ENCODE measurements around the gene SLC66A2. TPM values are rescaled to one million over a fixed set of nuclear protein-coding genes. Genes with fewer than 3 reads are reported as not detected.

Gene SLC66A2
- total and polyA plus RNA-seq, 2 of the 13 experiments (the other 11 are each of a cell fraction or from before 2014, with no cell fraction given) = 33.5 to 41.9 TPM

GRCh38 chr18:79944126-79944731 is 7.2 kb downstream of the SLC66A2 start:
- DNase-seq (ENCODE audit: low spot score) (no peak), ATAC-seq (no peak), FAIRE-seq (no peak)
- Histone ChIP-seq H4K20me1 (ENCODE audit: insufficient read depth, low read length) (peaks cover 14% of the 10 kb centered on the region; the same call in 1 of the 2 replicates), H3K9ac (ENCODE audit: insufficient read depth, low read depth, low read length) (no peak overlapping the region), H3K36me3 (replicated peaks in 1 of 2; ENCODE audit: control insufficient read depth in 1 of 2, insufficient read depth in 2 of 2, low read length in 2 of 2) (peaks cover 14 to 41% of the 10 kb centered on the region in 2 experiments; a peak in 4 of 5 replicates), H2AFZ (ENCODE audit: low read length) (no peak overlapping the region), H3K27me3 (ENCODE audit: control insufficient read depth in 1 of 2, insufficient read depth in 2 of 2, low read length in 2 of 2) (no peaks in the 10 kb centered on the region), H3K4me2 (ENCODE audit: low read depth, low read length) (no peak overlapping the region), H3K79me2 (ENCODE audit: insufficient read depth, low read length) (peaks cover 91% of the 10 kb centered on the region), H3K4me3 (replicated peaks in 1 of 3; ENCODE audit: insufficient read depth in 1 of 3, low read depth in 2 of 3, low read length in 3 of 3) (no peak overlapping the region), H3K4me1 (ENCODE audit: insufficient read depth, low read length) (peaks cover 79% of the 10 kb centered on the region), H3K9me3 (ENCODE audit: low read length) (no peaks in the 10 kb centered on the region), H3K27ac (ENCODE audit: extremely low read length, insufficient read depth, low read length) (no peak overlapping the region)
- POLR2A ChIA-PET = interaction anchor here (1.4 kb wide), 1 partner anchor 10 kb away, joined by 4 read pairs; no protein-coding TSS in a partner anchor
- no TSS peak for BruUV-seq (replicated peaks)
- no peak for TF ChIP-seq KAT8 (CRISPR knock-in tag; IDR thresholded peaks at IDR 0.05)
- no peak for TF ChIP-seq ZNF556 (CRISPR knock-in tag; IDR thresholded peaks at IDR 0.05; ENCODE audit: borderline replicate concordance)
- no peak for TF ChIP-seq SKI (IDR thresholded peaks at IDR 0.05; ENCODE audit: partially characterized antibody)
- no peak for TF ChIP-seq HNRNPL (IDR thresholded peaks at IDR 0.05; ENCODE audit: low read depth, low read length)
- TF ChIP-seq ZNF432 (CRISPR knock-in tag; IDR thresholded peaks at IDR 0.05; ENCODE audit: borderline replicate concordance) = no peak
- in situ Hi-C loops (cut with HindIII; ENCODE audit: extremely low pct_ligation_motif_present, low pct_unique_long_range_greater_than_20kb) = no loop called here
- WGBS (ENCODE audit: low lambda C conversion rate) = 100% methylated on average over 4 of the region's 11 CpGs
- CTCF ChIA-PET (ENCODE audit: low intra/inter-chr PET ratio, low total read pairs) = no interaction called here
- intact Hi-C loops (cut with micrococcal nuclease; ENCODE audit: unreplicated experiment) = no loop called here

GRCh38 chr18:79943608-79944125 is 7.8 kb downstream of the SLC66A2 start:
- WGBS (ENCODE audit: low lambda C conversion rate) = 94% methylated on average over 7 of the region's 20 CpGs
- H3K79me2 ChIP-seq (ENCODE audit: insufficient read depth, low read length) = peaks cover 90% of the 10 kb centered on the region
- no peak for ATAC-seq
- H2AFZ ChIP-seq (ENCODE audit: low read length) = no peak overlapping the region
- peaks cover 77% of the 10 kb centered on the region for H3K4me1 ChIP-seq (ENCODE audit: insufficient read depth, low read length)
- H3K4me2 ChIP-seq (ENCODE audit: low read depth, low read length) = no peak overlapping the region
- BruUV-seq (replicated peaks) = no TSS peak
- no peak overlapping the region for H3K4me3 ChIP-seq (replicated peaks in 1 of 3; ENCODE audit: insufficient read depth in 1 of 3, low read depth in 2 of 3, low read length in 3 of 3)
- no peaks in the 10 kb centered on the region for H3K9me3 ChIP-seq (ENCODE audit: low read length)
- H3K27me3 ChIP-seq (ENCODE audit: control insufficient read depth in 1 of 2, insufficient read depth in 2 of 2, low read length in 2 of 2) = no peaks in the 10 kb centered on the region
- intact Hi-C loops (cut with micrococcal nuclease; ENCODE audit: unreplicated experiment) (no loop called here), in situ Hi-C loops (cut with HindIII; ENCODE audit: extremely low pct_ligation_motif_present, low pct_unique_long_range_greater_than_20kb) (no loop called here)
- H3K36me3 ChIP-seq (replicated peaks in 1 of 2; ENCODE audit: control insufficient read depth in 1 of 2, insufficient read depth in 2 of 2, low read length in 2 of 2) = peaks cover 12 to 41% of the 10 kb centered on the region in 2 experiments; a peak in 4 of 5 replicates
- POLR2A ChIA-PET = interaction anchor here (1.4 kb wide), 1 partner anchor 9 kb away, joined by 4 read pairs; no protein-coding TSS in a partner anchor
- no peak overlapping the region for H3K27ac ChIP-seq (ENCODE audit: extremely low read length, insufficient read depth, low read length)
- H3K9ac ChIP-seq (ENCODE audit: insufficient read depth, low read depth, low read length) = no peak overlapping the region
- CTCF ChIA-PET (ENCODE audit: low intra/inter-chr PET ratio, low total read pairs) = no interaction called here
- no peak for TF ChIP-seq REL (CRISPR knock-in tag; conservative IDR thresholded peaks at IDR 0.05)
- no peak for TF ChIP-seq GLMP (CRISPR knock-in tag; IDR thresholded peaks at IDR 0.05; ENCODE audit: borderline replicate concordance)
- no peak for TF ChIP-seq AKNA (CRISPR knock-in tag; IDR thresholded peaks at IDR 0.05; ENCODE audit: borderline replicate concordance)
- no peak for DNase-seq (ENCODE audit: low spot score)
- FAIRE-seq = no peak
- H4K20me1 ChIP-seq (ENCODE audit: insufficient read depth, low read length) = peaks cover 14% of the 10 kb centered on the region; the same call in 1 of the 2 replicates
